Measurements from ENCODE around the gene SLC7A14.

SLC7A14 gene

DNA sequence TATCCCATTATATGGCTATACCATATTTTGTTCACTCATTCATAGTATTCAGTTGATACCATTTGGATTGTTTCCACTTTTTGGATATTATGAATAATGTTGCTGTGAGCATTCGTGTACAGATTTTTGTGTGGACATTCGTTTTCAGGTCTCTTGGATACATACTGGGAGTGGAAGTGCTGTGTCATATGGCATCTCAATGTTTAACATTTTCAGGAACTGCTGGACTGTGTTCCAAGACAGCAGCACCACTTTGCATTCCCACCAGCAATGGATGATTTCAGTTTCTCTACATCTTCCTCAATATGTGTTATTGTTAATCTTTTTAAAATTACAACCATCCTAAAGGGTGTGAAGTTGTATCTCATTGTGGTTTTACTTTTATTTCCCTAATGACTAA is 34.6 kb downstream of the SLC7A14 start:
- Histone ChIP-seq H3K27me3 (ENCODE audit: low read length) (no peaks in the 10 kb centered on the region), H4K20me1 (ENCODE audit: low read depth, low read length) (no peaks in the 10 kb centered on the region), H3K4me3 (ENCODE audit: insufficient read depth, low read length, poor library complexity, severe bottlenecking) (no peak overlapping the region), H3K9me2 (replicated peaks; ENCODE audit: insufficient read depth, low read length) (no peaks in the 10 kb centered on the region), H3K27ac (ENCODE audit: low read depth, low read length) (no peak overlapping the region), H3K9me3 (ENCODE audit: insufficient read depth, low read length) (no peaks in the 10 kb centered on the region), H3F3A (ENCODE audit: insufficient read depth) (no peaks in the 10 kb centered on the region), H3K36me3 (ENCODE audit: low read length) (no peaks in the 10 kb centered on the region), H2AFZ (ENCODE audit: low read depth, low read length, severe bottlenecking) (no peak overlapping the region), H3K4me2 (ENCODE audit: low read depth, low read length, poor library complexity, severe bottlenecking) (no peak overlapping the region), H3K79me2 (ENCODE audit: insufficient read depth, low read length) (no peaks in the 10 kb centered on the region), H3K9ac (ENCODE audit: low read length) (no peak overlapping the region)
- TF ChIP-seq, protein P1, sequence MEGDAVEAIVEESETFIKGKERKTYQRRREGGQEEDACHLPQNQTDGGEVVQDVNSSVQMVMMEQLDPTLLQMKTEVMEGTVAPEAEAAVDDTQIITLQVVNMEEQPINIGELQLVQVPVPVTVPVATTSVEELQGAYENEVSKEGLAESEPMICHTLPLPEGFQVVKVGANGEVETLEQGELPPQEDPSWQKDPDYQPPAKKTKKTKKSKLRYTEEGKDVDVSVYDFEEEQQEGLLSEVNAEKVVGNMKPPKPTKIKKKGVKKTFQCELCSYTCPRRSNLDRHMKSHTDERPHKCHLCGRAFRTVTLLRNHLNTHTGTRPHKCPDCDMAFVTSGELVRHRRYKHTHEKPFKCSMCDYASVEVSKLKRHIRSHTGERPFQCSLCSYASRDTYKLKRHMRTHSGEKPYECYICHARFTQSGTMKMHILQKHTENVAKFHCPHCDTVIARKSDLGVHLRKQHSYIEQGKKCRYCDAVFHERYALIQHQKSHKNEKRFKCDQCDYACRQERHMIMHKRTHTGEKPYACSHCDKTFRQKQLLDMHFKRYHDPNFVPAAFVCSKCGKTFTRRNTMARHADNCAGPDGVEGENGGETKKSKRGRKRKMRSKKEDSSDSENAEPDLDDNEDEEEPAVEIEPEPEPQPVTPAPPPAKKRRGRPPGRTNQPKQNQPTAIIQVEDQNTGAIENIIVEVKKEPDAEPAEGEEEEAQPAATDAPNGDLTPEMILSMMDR (IDR thresholded peaks at IDR 0.05; ENCODE audit: insufficient read depth, low read length, poor library complexity, severe bottlenecking), result no peak
- no peak for TF ChIP-seq EZH2phosphoT487 (conservative IDR thresholded peaks at IDR 0.05; ENCODE audit: low read length)

DNA sequence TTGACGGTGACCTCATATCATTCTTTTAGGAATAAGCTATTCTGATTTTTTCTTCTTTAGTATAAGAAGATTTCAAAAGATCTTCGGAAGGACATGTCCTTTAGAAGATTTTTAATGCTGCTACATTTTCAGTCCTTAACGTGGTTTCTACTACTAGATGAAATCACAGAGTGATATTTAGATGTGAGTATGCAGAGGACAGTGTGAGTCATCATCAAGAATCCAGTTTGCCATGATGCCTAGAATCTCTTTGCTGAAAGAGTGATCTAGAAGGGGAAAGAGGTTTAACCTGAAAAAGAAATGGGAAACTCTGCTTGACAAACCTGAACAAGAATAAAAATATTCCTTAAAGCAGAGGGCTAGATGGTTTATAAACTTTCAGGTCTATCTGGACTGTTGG is 43.2 kb downstream of the SLC7A14 start:
- Histone ChIP-seq H2AFZ (ENCODE audit: low read depth, low read length, severe bottlenecking) (no peak overlapping the region), H3K36me3 (ENCODE audit: low read length) (no peaks in the 10 kb centered on the region), H3K9me2 (replicated peaks; ENCODE audit: insufficient read depth, low read length) (no peaks in the 10 kb centered on the region), H3K79me2 (ENCODE audit: insufficient read depth, low read length) (no peaks in the 10 kb centered on the region), H3K27ac (ENCODE audit: low read depth, low read length) (no peak overlapping the region), H3K4me2 (ENCODE audit: low read depth, low read length, poor library complexity, severe bottlenecking) (no peak overlapping the region), H4K20me1 (ENCODE audit: low read depth, low read length) (no peaks in the 10 kb centered on the region), H3K9ac (ENCODE audit: low read length) (no peak overlapping the region), H3K27me3 (ENCODE audit: low read length) (0 out of 2 replicates have a peak, but pooled peaks cover 2% of the 10 kb centered on the region), H3K4me3 (ENCODE audit: insufficient read depth, low read length, poor library complexity, severe bottlenecking) (no peak overlapping the region), H3F3A (ENCODE audit: insufficient read depth) (no peaks in the 10 kb centered on the region), H3K9me3 (ENCODE audit: insufficient read depth, low read length) (no peaks in the 10 kb centered on the region)
- TF ChIP-seq EZH2phosphoT487 (conservative IDR thresholded peaks at IDR 0.05; ENCODE audit: low read length), result no peak
- TF ChIP-seq, protein P1 (IDR thresholded peaks at IDR 0.05; ENCODE audit: insufficient read depth, low read length, poor library complexity, severe bottlenecking), result no peak

DNA sequence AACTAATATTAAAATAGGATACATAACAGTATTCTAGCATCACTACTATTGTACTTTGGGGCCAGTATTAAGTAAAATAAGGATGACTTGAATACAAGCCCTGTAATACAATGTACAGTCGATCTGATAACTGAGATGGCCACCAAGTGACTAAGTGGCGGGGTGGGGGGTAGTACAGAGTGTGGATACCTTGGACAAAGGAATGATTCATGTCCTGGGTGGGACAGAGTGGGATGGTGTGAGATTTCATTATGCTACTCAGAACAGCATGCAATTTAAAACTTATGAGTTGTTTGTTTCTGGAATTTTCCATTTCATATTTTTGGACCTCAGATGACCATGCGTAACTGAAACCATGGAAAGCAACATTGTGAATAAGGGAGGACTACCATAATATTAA is 46.0 kb downstream of the SLC7A14 start:
- Histone ChIP-seq H3F3A (ENCODE audit: insufficient read depth) (no peaks in the 10 kb centered on the region), H3K36me3 (ENCODE audit: low read length) (no peaks in the 10 kb centered on the region), H3K27me3 (ENCODE audit: low read length) (0 out of 2 replicates have a peak, but pooled peaks cover 2% of the 10 kb centered on the region), H3K4me3 (ENCODE audit: insufficient read depth, low read length, poor library complexity, severe bottlenecking) (no peak overlapping the region), H3K79me2 (ENCODE audit: insufficient read depth, low read length) (no peaks in the 10 kb centered on the region), H4K20me1 (ENCODE audit: low read depth, low read length) (no peaks in the 10 kb centered on the region), H3K9me3 (ENCODE audit: insufficient read depth, low read length) (no peaks in the 10 kb centered on the region), H3K27ac (ENCODE audit: low read depth, low read length) (no peak overlapping the region), H2AFZ (ENCODE audit: low read depth, low read length, severe bottlenecking) (no peak overlapping the region), H3K4me2 (ENCODE audit: low read depth, low read length, poor library complexity, severe bottlenecking) (no peak overlapping the region), H3K9me2 (replicated peaks; ENCODE audit: insufficient read depth, low read length) (no peaks in the 10 kb centered on the region), H3K9ac (ENCODE audit: low read length) (no peak overlapping the region)
- no peak for TF ChIP-seq EZH2phosphoT487 (conservative IDR thresholded peaks at IDR 0.05; ENCODE audit: low read length)
- TF ChIP-seq, protein P1 (IDR thresholded peaks at IDR 0.05; ENCODE audit: insufficient read depth, low read length, poor library complexity, severe bottlenecking), result no peak
